LHCN-M2 (cell line): Measurements from ENCODE around the gene SSBP3. TPM values are rescaled to one million over a fixed set of nuclear protein-coding genes. Genes with fewer than 3 reads are reported as not detected.

Experiments used
- DNase-seq: peaks from one replicate; pipeline ENCODE4 v3.0.0-alpha.2; 2012; ENCODE audit warnings: low read depth
- total RNA-seq: library from RNA; depleted of rRNA; stranded (reverse); fragments of >200 nt; gene quantifications from 2 replicates; pipeline ENCODE4 v1.2.3, GENCODE V29; 2014; rRNA removed

Gene SSBP3
- total RNA-seq, 1 experiment from 2014 or later, result 20.8 TPM

DNA sequence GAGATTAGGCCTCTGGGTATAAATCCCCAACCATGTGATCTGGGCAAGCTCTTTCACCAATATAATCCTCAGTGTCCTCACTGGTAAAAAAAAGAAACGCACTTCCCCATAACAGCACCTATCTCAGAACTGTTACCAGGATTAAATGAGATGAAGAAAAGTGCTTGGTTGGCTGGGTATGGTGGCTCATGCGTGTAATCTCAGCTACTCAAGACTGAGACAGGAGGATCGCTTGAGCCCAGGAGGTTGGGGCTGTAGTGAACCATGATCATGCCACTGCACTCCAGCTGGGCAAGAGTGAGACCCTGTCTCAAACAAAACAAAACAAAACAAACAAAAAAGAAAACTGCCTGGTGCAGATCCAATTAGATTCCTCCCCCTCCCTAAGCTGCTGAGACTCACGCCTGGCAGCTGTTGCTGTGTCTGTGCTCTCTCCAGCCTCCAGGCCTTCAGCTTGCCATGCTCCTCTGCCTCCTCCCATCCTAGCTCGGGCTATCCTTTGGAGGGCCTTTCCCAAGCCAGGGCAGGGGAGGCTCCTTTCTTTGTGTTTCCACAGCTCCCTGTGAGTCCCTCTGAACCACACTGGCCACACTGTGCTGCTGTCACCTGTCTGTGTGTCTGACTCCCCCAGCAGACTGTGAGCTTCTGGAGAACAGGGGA, 225.4 kb downstream of the SSBP3 start:
- no peak for DNase-seq

DNA sequence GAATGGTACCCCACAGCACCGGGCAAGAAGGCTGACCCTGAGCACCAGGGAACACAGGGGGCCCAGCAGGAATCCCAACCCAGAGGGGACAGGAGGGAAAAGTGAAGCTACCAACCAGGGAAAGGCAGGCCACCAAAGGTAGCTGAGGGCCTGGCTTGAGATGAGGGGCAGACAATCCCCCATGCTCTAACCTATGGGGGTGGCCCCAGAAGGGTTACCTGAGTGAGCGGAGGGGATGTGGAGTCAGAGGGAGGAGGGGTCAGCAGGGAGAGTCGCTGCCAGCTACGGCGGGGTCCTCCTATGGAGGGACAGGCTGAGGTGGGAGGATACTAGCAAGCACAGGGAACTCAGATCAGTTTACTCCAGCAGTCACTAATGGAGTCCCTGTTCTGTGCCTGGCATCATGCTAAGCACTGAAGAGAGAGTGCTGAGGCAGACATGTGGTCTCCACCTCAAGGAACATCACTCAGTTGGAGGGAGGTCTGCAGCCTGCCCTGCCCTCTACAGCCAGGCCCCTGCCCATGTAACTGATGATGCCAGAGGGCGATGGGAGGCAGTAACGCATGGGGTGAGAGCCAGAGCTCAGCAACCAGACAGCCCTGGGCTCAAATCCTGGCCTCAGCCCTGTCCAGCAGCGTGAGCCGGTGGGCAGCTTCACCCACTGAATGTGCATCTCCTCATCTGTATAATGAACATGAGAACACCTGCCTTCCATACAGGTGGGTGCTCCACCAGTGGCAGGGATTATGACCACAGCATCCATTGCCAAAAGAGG, 227.7 kb downstream of the SSBP3 start:
- DNase-seq, result no peak

DNA sequence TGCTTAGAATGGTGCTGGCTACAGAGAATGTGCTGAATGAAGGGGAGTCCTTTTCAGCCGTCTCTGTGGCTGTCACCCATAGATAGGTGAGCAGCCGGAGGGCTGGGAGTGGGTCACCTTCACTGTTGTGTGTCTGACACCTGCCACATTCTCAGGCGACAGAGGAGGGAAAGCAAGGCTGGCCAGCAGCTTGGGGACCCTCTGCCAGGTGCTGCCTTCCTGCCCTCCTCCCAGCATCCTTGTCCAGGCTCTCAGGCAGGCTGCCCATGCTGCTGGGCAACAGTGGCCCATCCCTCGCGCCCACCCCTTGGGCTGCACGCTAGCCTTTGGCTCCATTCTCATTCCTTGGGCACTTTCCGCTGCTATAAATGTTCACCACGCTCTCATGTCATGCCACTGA, 228.5 kb downstream of the SSBP3 start:
- DNase-seq, result no peak

DNA sequence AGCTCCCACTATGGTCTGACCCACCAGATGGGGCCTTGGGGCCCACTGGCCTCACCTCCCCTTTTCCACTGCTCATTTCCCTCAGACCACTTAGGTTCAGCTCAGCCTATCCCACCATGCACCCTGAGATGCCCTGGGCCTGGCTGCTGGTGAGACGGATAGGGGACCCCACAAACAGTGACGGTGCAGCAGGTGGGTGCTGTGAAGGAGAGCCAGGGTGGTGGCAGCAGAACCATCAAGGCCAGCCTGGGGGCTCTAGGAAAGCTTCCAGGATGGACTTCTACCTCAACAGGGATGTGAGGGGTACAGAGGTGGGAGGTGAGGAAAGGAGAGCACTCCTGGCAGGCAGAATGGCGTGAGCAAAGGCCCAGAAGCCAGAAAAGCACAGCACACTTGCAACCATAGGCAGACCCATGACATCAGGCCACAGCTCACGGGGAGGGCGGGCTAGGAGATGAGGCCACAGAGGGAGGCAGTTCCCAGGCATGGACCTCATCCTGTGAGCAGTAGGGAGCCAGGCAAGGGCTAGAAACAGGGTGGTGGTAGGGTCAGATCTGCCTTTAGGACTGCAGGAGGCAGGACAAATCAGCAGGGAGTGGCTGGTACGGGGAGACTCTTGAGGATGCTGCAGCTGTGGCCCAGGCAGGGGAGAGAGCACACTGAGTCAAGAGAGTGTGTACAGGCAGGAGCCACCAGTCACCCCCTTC, 229.4 kb downstream of the SSBP3 start:
- DNase-seq, result no peak

Other genes with a start within 250 kb of the SSBP3 start
- gene CYB5RL, start 206.4 kb downstream of the SSBP3 start, total RNA-seq, result 6.9 and 8.2 TPM in 2 replicates
- 129 and 136 TPM in 2 replicates for gene MRPL37, start 206.2 kb downstream of the SSBP3 start, total RNA-seq
- gene ACOT11, start 141.8 kb upstream of the SSBP3 start, total RNA-seq, result 9.9 and 11.6 TPM in 2 replicates
- not detected in 2 replicates for gene FAM151A, start 217.1 kb upstream of the SSBP3 start, total RNA-seq
- gene MROH7, start 235.4 kb upstream of the SSBP3 start, total RNA-seq, result not detected in 2 replicates